ENCODE data around the gene PITRM1.

PITRM1 gene

DNA sequence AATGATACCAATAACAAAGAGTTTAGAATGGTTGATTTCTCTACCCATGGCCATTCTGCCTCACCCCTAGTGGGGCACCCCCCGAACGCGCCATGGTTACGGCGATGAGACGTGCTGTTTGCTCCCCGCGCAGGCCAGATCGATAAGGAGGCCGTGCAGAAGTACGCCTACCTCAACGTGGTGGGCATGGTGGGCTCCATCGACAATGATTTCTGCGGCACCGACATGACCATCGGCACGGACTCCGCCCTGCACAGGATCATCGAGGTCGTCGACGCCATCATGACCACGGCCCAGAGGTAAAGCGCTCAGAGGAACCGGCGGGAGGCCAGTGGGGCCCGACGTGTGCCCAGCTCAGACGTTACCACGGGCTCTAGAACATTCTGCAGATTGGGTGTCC is 68.9 kb downstream of the PITRM1 start:
- TF ChIP-seq, protein P1, sequence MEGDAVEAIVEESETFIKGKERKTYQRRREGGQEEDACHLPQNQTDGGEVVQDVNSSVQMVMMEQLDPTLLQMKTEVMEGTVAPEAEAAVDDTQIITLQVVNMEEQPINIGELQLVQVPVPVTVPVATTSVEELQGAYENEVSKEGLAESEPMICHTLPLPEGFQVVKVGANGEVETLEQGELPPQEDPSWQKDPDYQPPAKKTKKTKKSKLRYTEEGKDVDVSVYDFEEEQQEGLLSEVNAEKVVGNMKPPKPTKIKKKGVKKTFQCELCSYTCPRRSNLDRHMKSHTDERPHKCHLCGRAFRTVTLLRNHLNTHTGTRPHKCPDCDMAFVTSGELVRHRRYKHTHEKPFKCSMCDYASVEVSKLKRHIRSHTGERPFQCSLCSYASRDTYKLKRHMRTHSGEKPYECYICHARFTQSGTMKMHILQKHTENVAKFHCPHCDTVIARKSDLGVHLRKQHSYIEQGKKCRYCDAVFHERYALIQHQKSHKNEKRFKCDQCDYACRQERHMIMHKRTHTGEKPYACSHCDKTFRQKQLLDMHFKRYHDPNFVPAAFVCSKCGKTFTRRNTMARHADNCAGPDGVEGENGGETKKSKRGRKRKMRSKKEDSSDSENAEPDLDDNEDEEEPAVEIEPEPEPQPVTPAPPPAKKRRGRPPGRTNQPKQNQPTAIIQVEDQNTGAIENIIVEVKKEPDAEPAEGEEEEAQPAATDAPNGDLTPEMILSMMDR (IDR thresholded peaks at IDR 0.05; ENCODE audit: insufficient read depth, low read length, poor library complexity, severe bottlenecking): no peak
- no peak for TF ChIP-seq EZH2phosphoT487 (conservative IDR thresholded peaks at IDR 0.05; ENCODE audit: low read length)
- no peaks in the 10 kb centered on the region for H3K9me2 ChIP-seq (replicated peaks; ENCODE audit: insufficient read depth, low read length)
- no peaks in the 10 kb centered on the region for H3K9me3 ChIP-seq (ENCODE audit: insufficient read depth, low read length)
- H3K27me3 ChIP-seq (ENCODE audit: low read length): no peaks in the 10 kb centered on the region
- H3K27ac ChIP-seq (ENCODE audit: low read depth, low read length): no peak overlapping the region
- H3K9ac ChIP-seq (ENCODE audit: low read length): no peak overlapping the region
- peaks cover 22% of the 10 kb centered on the region for H3K36me3 ChIP-seq (ENCODE audit: low read length)
- peaks cover 13% of the 10 kb centered on the region for H3K79me2 ChIP-seq (ENCODE audit: insufficient read depth, low read length)
- H3F3A ChIP-seq (ENCODE audit: insufficient read depth): peaks cover 3% of the 10 kb centered on the region; the same call in 1 of the 2 replicates
- no peaks in the 10 kb centered on the region; the same call in 1 of the 2 replicates for H4K20me1 ChIP-seq (ENCODE audit: low read depth, low read length)
- no peak overlapping the region for H3K4me2 ChIP-seq (ENCODE audit: low read depth, low read length, poor library complexity, severe bottlenecking)
- no peak overlapping the region for H3K4me3 ChIP-seq (ENCODE audit: insufficient read depth, low read length, poor library complexity, severe bottlenecking)
- no peak overlapping the region for H2AFZ ChIP-seq (ENCODE audit: low read depth, low read length, severe bottlenecking)

- no peaks in the 10 kb centered on the region for H3K9me2 ChIP-seq (replicated peaks; ENCODE audit: insufficient read depth, low read length)
- peaks cover 14% of the 10 kb centered on the region; the same call in 1 of the 2 replicates for H3K36me3 ChIP-seq (ENCODE audit: low read length)
- no peaks in the 10 kb centered on the region for H3K27me3 ChIP-seq (ENCODE audit: low read length)
- no peak overlapping the region for H3K4me2 ChIP-seq (ENCODE audit: low read depth, low read length, poor library complexity, severe bottlenecking)
- no peak for TF ChIP-seq EZH2phosphoT487 (conservative IDR thresholded peaks at IDR 0.05; ENCODE audit: low read length)
- TF ChIP-seq, protein P1 (IDR thresholded peaks at IDR 0.05; ENCODE audit: insufficient read depth, low read length, poor library complexity, severe bottlenecking): no peak
- no peaks in the 10 kb centered on the region for H3K9me3 ChIP-seq (ENCODE audit: insufficient read depth, low read length)
- no peaks in the 10 kb centered on the region; the same call in 1 of the 2 replicates for H4K20me1 ChIP-seq (ENCODE audit: low read depth, low read length)
- 0 out of 2 replicates have a peak, but pooled peaks cover 3% of the 10 kb centered on the region for H3F3A ChIP-seq (ENCODE audit: insufficient read depth)
- H3K27ac ChIP-seq (ENCODE audit: low read depth, low read length): no peak overlapping the region
- H3K4me3 ChIP-seq (ENCODE audit: insufficient read depth, low read length, poor library complexity, severe bottlenecking): no peak overlapping the region
- peaks cover 21% of the 10 kb centered on the region for H3K79me2 ChIP-seq (ENCODE audit: insufficient read depth, low read length)
- no peak overlapping the region for H2AFZ ChIP-seq (ENCODE audit: low read depth, low read length, severe bottlenecking)
- no peak overlapping the region for H3K9ac ChIP-seq (ENCODE audit: low read length)
These were observed 69.7 kb downstream of the PITRM1 start for GRCh38 chr10:3102720-3103427.

GRCh38 chr10:3100856-3101640 is 71.5 kb downstream of the PITRM1 start:
- no peak overlapping the region for H3K4me3 ChIP-seq (ENCODE audit: insufficient read depth, low read length, poor library complexity, severe bottlenecking)
- no peaks in the 10 kb centered on the region; the same call in 1 of the 2 replicates for H4K20me1 ChIP-seq (ENCODE audit: low read depth, low read length)
- no peaks in the 10 kb centered on the region for H3K27me3 ChIP-seq (ENCODE audit: low read length)
- H3K9me3 ChIP-seq (ENCODE audit: insufficient read depth, low read length): no peaks in the 10 kb centered on the region
- 0 out of 2 replicates have a peak, but pooled peaks cover 3% of the 10 kb centered on the region for H3F3A ChIP-seq (ENCODE audit: insufficient read depth)
- no peak overlapping the region for H3K4me2 ChIP-seq (ENCODE audit: low read depth, low read length, poor library complexity, severe bottlenecking)
- H2AFZ ChIP-seq (ENCODE audit: low read depth, low read length, severe bottlenecking): no peak overlapping the region
- no peak overlapping the region for H3K27ac ChIP-seq (ENCODE audit: low read depth, low read length)
- no peak overlapping the region for H3K9ac ChIP-seq (ENCODE audit: low read length)
- no peaks in the 10 kb centered on the region for H3K9me2 ChIP-seq (replicated peaks; ENCODE audit: insufficient read depth, low read length)
- peaks cover 34% of the 10 kb centered on the region for H3K79me2 ChIP-seq (ENCODE audit: insufficient read depth, low read length)
- TF ChIP-seq EZH2phosphoT487 (conservative IDR thresholded peaks at IDR 0.05; ENCODE audit: low read length): no peak
- TF ChIP-seq, protein P1 (IDR thresholded peaks at IDR 0.05; ENCODE audit: insufficient read depth, low read length, poor library complexity, severe bottlenecking): no peak
- H3K36me3 ChIP-seq (ENCODE audit: low read length): peaks cover 10% of the 10 kb centered on the region; the same call in 1 of the 2 replicates

All from SU-DHL-6 (cell line).